K562 (cell line): Measurements from ENCODE around the gene NMUR1. TPM values are rescaled to one million over a fixed set of nuclear protein-coding genes. Genes with fewer than 3 reads are reported as not detected.

Experiments used
- ATAC-seq: fragments of 200-7000 bp; cut with Tn5 transposase; 3 replicates; pipeline ENCODE4 v1.9.1; 2020; ENCODE audit warnings: moderate library complexity
- BruUV-seq: library from RNA; stranded (reverse); fragments of 400-500 nt; replicated peaks from 2 replicates; lab custom pipeline; 2021; lab: Mats Ljungman, UMichigan
- CTCF ChIA-PET: fragments of 300-600 bp; formaldehyde crosslinking; extraction: SDS; loops from one replicate; lab custom pipeline; 2021; ENCODE audit warnings: low intra/inter-chr PET ratio; lab: Yijun Ruan, JAX
- POLR2A ChIA-PET: fragments of 300-600, 350-650 bp; sonication (Branson Sonifier 250); formaldehyde crosslinking; extraction: SDS; loops from one replicate; lab custom pipeline; 2021; ENCODE audit warnings: antibody characterized with exemption, inconsistent platforms; lab: Yijun Ruan, JAX
- DNase-seq, 4 experiments: peaks; one replicate each; pipeline versions ENCODE4 v3.0.0 to v3.0.0-alpha.2; 2011 to 2018; ENCODE audit warnings: low spot score in 3 of 4, mixed read lengths in 3 of 4; ENCODE audit errors: extremely low read depth in 1 of 4
- FAIRE-seq: peaks from 2 replicates; lab custom pipeline; 2011; peaks lifted over from hg19 to GRCh38; lab: Jason Lieb, UNC
- H2AFZ ChIP-seq: 2 replicates; pipeline ENCODE4 v1.6.0; 2011; ENCODE audit warnings: low read depth, low read length, control low read depth, inconsistent platforms
- H3K27ac ChIP-seq: fragments of 200-600 bp; 3 replicates; pipeline ENCODE4 v1.8.0; 2011; ENCODE audit warnings: low read depth, mild to moderate bottlenecking, control low read depth, inconsistent platforms, low read length, moderate library complexity, mixed read lengths; ENCODE audit errors: extremely low read depth
- H3K27me3 ChIP-seq, 2 experiments: fragments of 300-600 bp in 1 of 2; 2 replicates in 1 of 2; 3 replicates in 1 of 2; pipeline versions ENCODE4 v1.6.0 to v1.8.0; 2011; ENCODE audit warnings: inconsistent platforms in 2 of 2, low read length in 2 of 2, mild to moderate bottlenecking in 1 of 2, mixed read lengths in 1 of 2, moderate library complexity in 1 of 2; ENCODE audit not compliant: control insufficient read depth in 2 of 2, insufficient read depth in 2 of 2
- H3K36me3 ChIP-seq: fragments of 300-600 bp; 3 replicates; pipeline ENCODE4 v1.8.0; 2011; ENCODE audit warnings: mild to moderate bottlenecking, low read length, inconsistent platforms; ENCODE audit not compliant: control insufficient read depth, insufficient read depth
- H3K4me1 ChIP-seq, 2 experiments: fragments of 200-600 bp in 1 of 2; replicated peaks in 1 of 2; 2 replicates in 1 of 2; 3 replicates in 1 of 2; pipeline versions ENCODE4 v1.5.1 to v1.8.0; 2011; ENCODE audit warnings: inconsistent platforms in 2 of 2, low read length in 2 of 2, mild to moderate bottlenecking in 1 of 2, mixed read lengths in 1 of 2, moderate library complexity in 1 of 2; ENCODE audit not compliant: control insufficient read depth in 2 of 2, insufficient read depth in 2 of 2
- H3K4me2 ChIP-seq: 2 replicates; pipeline ENCODE4 v1.6.1; 2011; ENCODE audit warnings: low read length, control low read depth, inconsistent platforms, mixed read lengths; ENCODE audit not compliant: insufficient read depth
- H3K4me3 ChIP-seq: fragments of 200-600 bp; sonication (generic), shearing (Covaris generic); 2 replicates; pipeline ENCODE4 v1.5.1; 2016; ENCODE audit warnings: control low read depth, inconsistent platforms
- H3K79me2 ChIP-seq: fragments of 200-600 bp; 3 replicates; pipeline ENCODE4 v1.8.0; 2011; ENCODE audit warnings: low read length, inconsistent platforms; ENCODE audit not compliant: control insufficient read depth, insufficient read depth
- H3K9ac ChIP-seq, 2 experiments: 2 replicates each; pipeline versions ENCODE4 v1.6.0 to v1.6.1; 2011; ENCODE audit warnings: low read depth in 2 of 2, low read length in 2 of 2, control low read depth in 1 of 2, inconsistent platforms in 1 of 2, mild to moderate bottlenecking in 1 of 2, mixed read lengths in 1 of 2; ENCODE audit not compliant: insufficient read depth in 1 of 2
- H3K9me1 ChIP-seq: one replicate; pipeline ENCODE4 v1.6.0; 2011; ENCODE audit warnings: inconsistent platforms, mild to moderate bottlenecking, low read length, moderate library complexity; ENCODE audit not compliant: control insufficient read depth, insufficient read depth
- H3K9me3 ChIP-seq: replicated peaks from 2 replicates; pipeline ENCODE4 v1.5.1; 2011; ENCODE audit warnings: low read depth, low read length, inconsistent platforms; ENCODE audit not compliant: control insufficient read depth, insufficient read depth
- H4K20me1 ChIP-seq: replicated peaks from 2 replicates; pipeline ENCODE4 v1.6.1; 2011; ENCODE audit warnings: low read length, inconsistent platforms, mixed read lengths; ENCODE audit not compliant: control insufficient read depth, insufficient read depth
- ARNT ChIP-seq, 2 experiments: fragments of 450-650 bp; IDR thresholded peaks; 2 replicates each; pipeline ENCODE4 v1.6.1; 2016; ENCODE audit warnings: mild to moderate bottlenecking in 1 of 2
- BRD9 ChIP-seq: fragments of 450-650 bp; IDR thresholded peaks from 2 replicates; pipeline ENCODE4 v1.6.1; 2018; ENCODE audit warnings: low read depth; ENCODE audit not compliant: partially characterized antibody
- GTF2A2 ChIP-seq: IDR thresholded peaks from 2 replicates; pipeline ENCODE4 v1.6.1; 2016; ENCODE audit warnings: mild to moderate bottlenecking, missing genetic modification characterization, missing compliant biosample characterization
- MAX ChIP-seq: sonication (generic); formaldehyde crosslinking; IDR thresholded peaks from 2 replicates; pipeline ENCODE4 v1.9.0; 2022; ENCODE audit warnings: mild to moderate bottlenecking, missing genetic modification reagents
- MYBL2 ChIP-seq, 2 experiments: fragments of 450-650 bp in 1 of 2; sonication (generic) in 1 of 2; formaldehyde crosslinking in 1 of 2; IDR thresholded peaks; 2 replicates each; pipeline versions ENCODE4 v1.6.1 to v1.8.1; 2017 to 2022; ENCODE audit warnings: borderline replicate concordance in 1 of 2, inconsistent platforms in 1 of 2, low read depth in 1 of 2, mild to moderate bottlenecking in 1 of 2, missing genetic modification reagents in 1 of 2, moderate library complexity in 1 of 2
- SMAD3 ChIP-seq: fragments of 450-650 bp; formaldehyde crosslinking; conservative IDR thresholded peaks from 2 replicates; pipeline ENCODE4 v1.4.0; 2020; ENCODE audit warnings: mild to moderate bottlenecking
- SMAD4 ChIP-seq: fragments of 250-450 bp; sonication (Bioruptor Pico); conservative IDR thresholded peaks from 2 replicates; pipeline ENCODE4 v1.8.0; 2021; ENCODE audit warnings: inconsistent platforms, mild to moderate bottlenecking, moderate library complexity
- YY1 ChIP-seq, 3 experiments: IDR thresholded peaks; 2 replicates each; pipeline ENCODE4 v1.6.1; 2011; ENCODE audit warnings: low read length in 2 of 3, mild to moderate bottlenecking in 2 of 3, moderate library complexity in 2 of 3, borderline replicate concordance in 1 of 3, control low read depth in 1 of 3, low read depth in 1 of 3; ENCODE audit not compliant: insufficient read depth in 3 of 3, insufficient replicate concordance in 2 of 3, control insufficient read depth in 1 of 3, insufficient read length in 1 of 3; ENCODE audit errors: extremely low read depth in 1 of 3
- ZNF175 ChIP-seq: fragments of 200-800 bp; sonication (Bioruptor generic); IDR thresholded peaks from 2 replicates; pipeline ENCODE4 v1.6.1; 2016; ENCODE audit warnings: low read depth, mild to moderate bottlenecking, missing genetic modification characterization, missing compliant biosample characterization
- ZNF592 ChIP-seq: fragments of 450-650 bp; IDR thresholded peaks from 2 replicates; pipeline ENCODE4 v1.6.1; 2017; ENCODE audit warnings: antibody characterized with exemption, mild to moderate bottlenecking
- ZSCAN32 ChIP-seq: fragments of 450-650 bp; formaldehyde crosslinking; IDR thresholded peaks from 2 replicates; pipeline ENCODE4 v1.4.0; 2020; ENCODE audit warnings: mild to moderate bottlenecking, moderate library complexity
- WGBS: fragments of 100-300 bp; shearing (Covaris generic); methylation state at CpG from one replicate; pipeline ENCODE4 v1.1.6; 2016; ENCODE audit warnings: low coverage, mixed read lengths; ENCODE audit not compliant: insufficient coverage; ENCODE audit errors: missing lambda C conversion rate; 5-methylcytosine and 5-hydroxymethylcytosine counted together
- in situ Hi-C: fragments of 300-500 bp; cut with MboI; formaldehyde crosslinking; loops from 4 replicates; pipeline ENCODE4 v1.15.0; 2018; ENCODE audit warnings: inconsistent platforms, mixed read lengths
- intact Hi-C: fragments of 100-400 bp; cut with micrococcal nuclease; formaldehyde crosslinking; loops from 2 replicates; pipeline ENCODE4 v1.14.2; 2022
- polyA plus RNA-seq, 8 experiments: library from polyadenylated mRNA; depleted of rRNA in 4 of 8; stranded (reverse) in 5 of 8; unstranded in 3 of 8; fragments of >200 nt; fragmentation: Nextera tagmentation in 2 of 8; fragmentation: Illumina TruSeq in 1 of 8; extraction: Ambion mirVana in 2 of 8; extraction: Trizol in 1 of 8; gene quantifications; 2 replicates each; pipeline versions ENCODE4 v1.2.1 to v1.2.3, GENCODE V29; 2011 to 2014; ENCODE audit warnings: inconsistent platforms in 1 of 8, missing spikeins in 1 of 8
- total RNA-seq, 7 experiments: library from RNA; depleted of rRNA in 6 of 7; stranded (reverse); fragments of >200 nt in 6 of 7; fragmentation: Illumina TruSeq in 2 of 7; extraction: Trizol in 2 of 7; gene quantifications; 2 replicates each; pipeline versions ENCODE4 v1.2.1 to v1.2.3, GENCODE V29; 2011 to 2021; ENCODE audit warnings: low replicate concordance in 1 of 7
- TF ChIP-seq, protein P1 (sequence below): fragments of 150-350 bp; IDR thresholded peaks from 2 replicates; pipeline ENCODE4 v1.6.1; 2014; ENCODE audit warnings: low read depth, mild to moderate bottlenecking, low read length, borderline replicate concordance

NMUR1 gene
- total and polyA plus RNA-seq, 9 of the 15 experiments (the other 6 are each of a cell fraction or from before 2014, with no cell fraction given), result 0.01 to 0.27 (median 0.15) TPM

DNA sequence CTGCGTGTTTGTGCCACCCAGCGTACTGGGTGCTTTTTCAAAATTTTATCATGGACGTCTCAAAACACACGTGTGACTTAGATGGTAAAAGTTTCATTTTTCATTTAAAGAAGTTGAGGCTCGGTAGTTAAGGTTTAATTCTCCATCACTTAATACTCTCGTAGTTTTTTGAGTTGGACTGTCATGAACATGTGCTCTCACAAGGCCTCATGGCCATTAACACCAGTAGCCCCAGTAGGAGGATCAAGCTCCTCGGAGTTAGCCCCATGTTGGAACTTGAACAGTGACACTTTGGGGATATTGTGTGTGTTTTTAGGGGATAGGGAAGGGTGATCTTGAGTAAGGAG, 15.3 kb downstream of the NMUR1 start:
- peaks cover 20% of the 10 kb centered on the region for H3K79me2 ChIP-seq
- H4K20me1 ChIP-seq, result no peaks in the 10 kb centered on the region
- ChIA-PET CTCF (no interaction called here), POLR2A (interaction anchor here (0.6 to 2.0 kb wide), 4 partner anchors 9 to 116 kb away, joined by 3 to 9 read pairs (median 6); partner anchors contain the start of gene NCL)
- H3K4me3 ChIP-seq, result peak overlapping the region; percentile 58
- H3K36me3 ChIP-seq, result peaks cover 5% of the 10 kb centered on the region; the same call in 1 of the 3 replicates
- H3K27me3 ChIP-seq, result no peaks in the 10 kb centered on the region; a peak in 1 of 5 replicates
- no peaks in the 10 kb centered on the region for H3K9me3 ChIP-seq
- ATAC-seq (peak; percentile 11; the same call in 2 of the 3 replicates), DNase-seq (peak in 1 of 4 experiments; percentile 39), FAIRE-seq (peak; percentile 57)
- WGBS, result 4% methylated on average over 5 of the region's 7 CpGs
- peaks cover 9 to 13% of the 10 kb centered on the region in 2 experiments; a peak in 4 of 5 replicates for H3K4me1 ChIP-seq
- H2AFZ ChIP-seq, result peak overlapping the region; percentile 83
- no TSS peak for BruUV-seq
- no peaks in the 10 kb centered on the region for H3K9me1 ChIP-seq
- in situ Hi-C loops (loop anchor here (5.0 kb wide), 1 partner anchor 37 kb away; no protein-coding TSS in a partner anchor), intact Hi-C loops (loop anchor here (2.0 to 5.0 kb wide), 3 partner anchors 87 to 448 kb away; no protein-coding TSS in a partner anchor)
- peak overlapping the region; percentile 81 for H3K27ac ChIP-seq
- H3K4me2 ChIP-seq, result peak overlapping the region; percentile 77
- H3K9ac ChIP-seq, result peak overlapping the region; percentile 85 to 96
- TF ChIP-seq YY1 (IDR thresholded peaks at IDR 0.05; ENCODE audit: borderline replicate concordance in 1 of 3, control insufficient read depth in 1 of 3, extremely low read depth in 1 of 3, insufficient read depth in 3 of 3, insufficient read length in 1 of 3, insufficient replicate concordance in 2 of 3, low read depth in 1 of 3, low read length in 2 of 3) (peak in 1 of 3 experiments; percentile 27), ZSCAN32 (no peak), SMAD4 (CRISPR knock-in tag) (0 out of 2 replicates have a peak, but pooled peaks have one; percentile 9), MAX (CRISPR knock-in tag) (no peak), GTF2A2 (peak; percentile 20; the same call in 1 of the 2 replicates), ZNF175 (CRISPR knock-in tag) (0 out of 2 replicates have a peak, but pooled peaks have one; percentile 6), ARNT (IDR thresholded peaks at IDR 0.05) (peak in 1 of 2 experiments; percentile 37; a peak in 1 of 4 replicates), BRD9 (peak; percentile 38), ZNF592 (peak; percentile 78; the same call in 1 of the 2 replicates), SMAD3 (CRISPR knock-in tag) (no peak), MYBL2 (IDR thresholded peaks at IDR 0.05; ENCODE audit: low read depth) (0 out of 2 replicates have a peak, but pooled peaks have one; percentile 12), MYBL2 (CRISPR knock-in tag; IDR thresholded peaks at IDR 0.05; ENCODE audit: borderline replicate concordance) (no peak)
- TF ChIP-seq, protein P1, sequence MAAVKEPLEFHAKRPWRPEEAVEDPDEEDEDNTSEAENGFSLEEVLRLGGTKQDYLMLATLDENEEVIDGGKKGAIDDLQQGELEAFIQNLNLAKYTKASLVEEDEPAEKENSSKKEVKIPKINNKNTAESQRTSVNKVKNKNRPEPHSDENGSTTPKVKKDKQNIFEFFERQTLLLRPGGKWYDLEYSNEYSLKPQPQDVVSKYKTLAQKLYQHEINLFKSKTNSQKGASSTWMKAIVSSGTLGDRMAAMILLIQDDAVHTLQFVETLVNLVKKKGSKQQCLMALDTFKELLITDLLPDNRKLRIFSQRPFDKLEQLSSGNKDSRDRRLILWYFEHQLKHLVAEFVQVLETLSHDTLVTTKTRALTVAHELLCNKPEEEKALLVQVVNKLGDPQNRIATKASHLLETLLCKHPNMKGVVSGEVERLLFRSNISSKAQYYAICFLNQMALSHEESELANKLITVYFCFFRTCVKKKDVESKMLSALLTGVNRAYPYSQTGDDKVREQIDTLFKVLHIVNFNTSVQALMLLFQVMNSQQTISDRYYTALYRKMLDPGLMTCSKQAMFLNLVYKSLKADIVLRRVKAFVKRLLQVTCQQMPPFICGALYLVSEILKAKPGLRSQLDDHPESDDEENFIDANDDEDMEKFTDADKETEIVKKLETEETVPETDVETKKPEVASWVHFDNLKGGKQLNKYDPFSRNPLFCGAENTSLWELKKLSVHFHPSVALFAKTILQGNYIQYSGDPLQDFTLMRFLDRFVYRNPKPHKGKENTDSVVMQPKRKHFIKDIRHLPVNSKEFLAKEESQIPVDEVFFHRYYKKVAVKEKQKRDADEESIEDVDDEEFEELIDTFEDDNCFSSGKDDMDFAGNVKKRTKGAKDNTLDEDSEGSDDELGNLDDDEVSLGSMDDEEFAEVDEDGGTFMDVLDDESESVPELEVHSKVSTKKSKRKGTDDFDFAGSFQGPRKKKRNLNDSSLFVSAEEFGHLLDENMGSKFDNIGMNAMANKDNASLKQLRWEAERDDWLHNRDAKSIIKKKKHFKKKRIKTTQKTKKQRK, result no peak
